ENCODE results near the gene RPL12.

The RPL12 gene

DNA sequence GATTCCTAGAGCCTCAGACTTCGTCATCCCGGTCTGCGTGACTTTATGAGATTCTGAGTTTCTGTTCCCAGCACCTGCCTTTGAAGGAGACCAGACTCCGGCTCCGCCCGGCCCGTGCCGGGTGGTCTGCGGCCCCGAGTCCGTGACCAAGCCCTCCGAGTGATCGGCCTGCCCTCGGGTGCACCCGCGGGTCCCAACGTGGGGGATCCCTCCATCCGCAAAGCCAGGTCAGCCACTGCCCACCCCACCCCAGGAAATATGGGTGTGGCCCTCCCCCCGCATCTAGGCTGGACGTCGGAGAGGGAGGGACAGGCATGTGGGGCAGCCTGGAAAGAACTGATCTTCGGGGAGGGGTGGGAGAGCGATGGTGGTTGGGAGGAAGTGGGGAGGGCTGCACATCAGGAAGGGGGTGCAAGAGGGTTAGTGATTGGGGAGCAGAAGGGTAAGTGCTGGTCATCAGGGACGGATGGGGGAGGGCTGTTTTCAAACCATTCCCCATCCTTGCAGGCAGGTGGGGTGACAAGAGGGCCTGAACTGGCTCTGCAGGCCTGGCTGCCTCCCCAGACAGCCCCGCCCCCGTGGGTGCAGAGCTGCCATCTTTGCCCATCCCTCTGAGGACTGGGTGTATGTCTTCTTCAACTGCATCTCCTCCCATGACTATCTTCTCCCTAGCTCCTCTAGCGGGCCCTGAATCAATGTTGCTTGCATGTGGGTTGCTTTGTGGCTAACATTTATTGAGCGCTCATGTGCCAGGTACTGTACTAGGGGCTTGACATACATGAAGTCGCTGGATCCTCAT is 851 bp upstream of the RPL12 start:
- peak overlapping the region; percentile 79 to 92 (median 87) for H3K4me3 ChIP-seq (ENCODE audit: low read depth in 1 of 5, low read length in 5 of 5)
- H3K27ac ChIP-seq (ENCODE audit: low read depth, low read length): peak overlapping the region; percentile 92
- H3K4me1 ChIP-seq (ENCODE audit: control insufficient read depth in 5 of 5, insufficient read depth in 5 of 5, low read length in 5 of 5): peaks cover 8 to 62% (median 40%) of the 10 kb centered on the region in 5 donors
- H3K27me3 ChIP-seq (ENCODE audit: control insufficient read depth in 5 of 5, insufficient read depth in 4 of 5, low read length in 5 of 5): no peaks in the 10 kb centered on the region
- no peaks in the 10 kb centered on the region for H3K9me3 ChIP-seq (ENCODE audit: control insufficient read depth in 5 of 5, low read length in 5 of 5)
- H3K36me3 ChIP-seq (ENCODE audit: control insufficient read depth in 5 of 5, insufficient read depth in 5 of 5, low read length in 5 of 5): peaks cover 4 to 45% (median 33%) of the 10 kb centered on the region in 5 donors
- H3K9ac ChIP-seq (ENCODE audit: low read length in 5 of 5): peak overlapping the region; percentile 78 to 95 (median 93)

DNA sequence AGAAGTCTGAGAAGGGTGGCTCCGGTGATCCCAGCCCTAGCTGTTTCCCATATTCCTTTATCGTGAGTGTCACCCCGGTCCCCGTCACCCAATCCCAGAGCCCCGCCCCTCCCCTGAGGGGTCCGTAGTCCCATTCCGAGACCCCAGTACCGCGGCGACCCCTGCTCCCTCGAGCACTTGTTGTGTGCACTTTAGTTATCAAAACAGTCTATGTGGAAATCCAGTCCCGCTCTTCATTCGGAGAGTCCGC is 327 bp upstream of the RPL12 start:
- peak overlapping the region; percentile 79 to 92 (median 87) for H3K4me3 ChIP-seq (ENCODE audit: low read depth in 1 of 5, low read length in 5 of 5)
- H3K36me3 ChIP-seq (ENCODE audit: control insufficient read depth in 5 of 5, insufficient read depth in 5 of 5, low read length in 5 of 5): peaks cover 8 to 48% (median 36%) of the 10 kb centered on the region in 5 donors
- peaks cover 8 to 62% (median 40%) of the 10 kb centered on the region in 5 donors for H3K4me1 ChIP-seq (ENCODE audit: control insufficient read depth in 5 of 5, insufficient read depth in 5 of 5, low read length in 5 of 5)
- H3K27ac ChIP-seq (ENCODE audit: low read depth, low read length): peak overlapping the region; percentile 92
- no peaks in the 10 kb centered on the region for H3K9me3 ChIP-seq (ENCODE audit: control insufficient read depth in 5 of 5, low read length in 5 of 5)
- H3K9ac ChIP-seq (ENCODE audit: low read length in 5 of 5): peak overlapping the region; percentile 78 to 95 (median 93)
- no peaks in the 10 kb centered on the region for H3K27me3 ChIP-seq (ENCODE audit: control insufficient read depth in 5 of 5, insufficient read depth in 4 of 5, low read length in 5 of 5)

DNA sequence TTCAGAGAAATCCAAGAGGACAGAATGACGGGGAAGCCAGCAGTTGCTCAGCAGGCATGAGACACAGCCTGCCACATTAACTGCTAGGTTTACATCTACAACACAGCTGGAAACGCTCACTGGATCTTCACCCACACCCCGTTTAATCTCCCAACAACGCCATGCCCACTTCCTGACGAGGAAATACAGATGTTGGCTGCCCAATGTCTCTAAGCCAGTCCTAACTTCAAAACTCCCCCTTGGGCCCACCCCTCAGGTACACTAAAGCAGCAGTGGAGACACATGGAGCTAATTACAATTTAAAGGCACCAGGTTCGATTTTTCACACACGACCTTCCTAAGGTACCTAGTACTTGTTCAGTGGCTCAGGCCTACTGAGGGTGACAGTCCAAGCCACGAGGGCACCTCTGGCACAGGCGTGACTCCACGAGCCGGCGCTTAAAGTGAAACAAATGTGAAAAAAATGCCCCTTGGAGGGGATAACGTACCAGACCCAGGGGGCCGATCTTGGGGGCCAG is 904 bp downstream of the RPL12 start:
- H3K27ac ChIP-seq (ENCODE audit: low read depth, low read length): peak overlapping the region; percentile 92
- peak overlapping the region; percentile 79 to 98 (median 93) for H3K9ac ChIP-seq (ENCODE audit: low read length in 5 of 5)
- H3K9me3 ChIP-seq (ENCODE audit: control insufficient read depth in 5 of 5, low read length in 5 of 5): no peaks in the 10 kb centered on the region
- no peaks in the 10 kb centered on the region for H3K27me3 ChIP-seq (ENCODE audit: control insufficient read depth in 5 of 5, insufficient read depth in 4 of 5, low read length in 5 of 5)
- H3K36me3 ChIP-seq (ENCODE audit: control insufficient read depth in 5 of 5, insufficient read depth in 5 of 5, low read length in 5 of 5): peaks cover 10 to 55% (median 48%) of the 10 kb centered on the region in 5 donors
- peak overlapping the region; percentile 48 to 92 (median 87) for H3K4me3 ChIP-seq (ENCODE audit: low read depth in 1 of 5, low read length in 5 of 5)
- peaks cover 8 to 57% (median 42%) of the 10 kb centered on the region in 5 donors for H3K4me1 ChIP-seq (ENCODE audit: control insufficient read depth in 5 of 5, insufficient read depth in 5 of 5, low read length in 5 of 5)

DNA sequence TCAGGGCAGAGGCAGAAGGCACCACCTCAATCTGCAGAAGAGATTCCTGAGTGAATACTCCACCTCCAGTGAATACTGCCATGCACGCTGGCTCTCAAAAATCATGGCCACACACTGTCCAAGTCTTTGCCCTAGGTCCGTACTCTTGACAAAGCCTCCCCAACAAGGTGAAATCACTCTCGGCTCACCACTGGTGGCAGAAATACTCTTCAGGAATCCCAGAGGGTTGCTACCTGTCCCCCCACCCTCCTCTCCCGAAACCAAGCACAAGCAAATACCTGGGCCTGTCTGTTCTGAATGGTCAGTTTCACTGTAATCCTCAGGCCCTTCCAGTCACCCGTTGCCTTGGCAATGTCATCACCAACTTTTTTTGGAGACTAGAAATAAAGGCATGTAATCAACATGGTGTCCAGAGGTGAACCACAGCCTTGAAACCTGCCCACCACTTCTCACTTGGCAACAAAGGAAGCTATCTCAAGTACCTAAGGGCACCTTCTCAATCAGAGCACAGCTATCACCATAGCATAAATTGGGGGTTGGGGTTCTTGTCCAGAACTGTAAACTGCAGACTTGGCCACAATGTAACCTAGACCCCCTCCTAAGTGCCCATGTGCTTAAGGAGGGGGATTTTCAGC is 1.8 kb downstream of the RPL12 start:
- Histone ChIP-seq H3K36me3 (ENCODE audit: control insufficient read depth in 5 of 5, insufficient read depth in 5 of 5, low read length in 5 of 5) (peaks cover 10 to 57% (median 54%) of the 10 kb centered on the region in 5 donors), H3K27ac (ENCODE audit: low read depth, low read length) (peak overlapping the region; percentile 92), H3K9ac (ENCODE audit: low read length in 5 of 5) (peak overlapping the region; percentile 79 to 98 (median 93)), H3K4me3 (ENCODE audit: low read depth in 1 of 5, low read length in 5 of 5) (peak overlapping the region; percentile 48 to 92 (median 87)), H3K27me3 (ENCODE audit: control insufficient read depth in 5 of 5, insufficient read depth in 4 of 5, low read length in 5 of 5) (no peaks in the 10 kb centered on the region), H3K4me1 (ENCODE audit: control insufficient read depth in 5 of 5, insufficient read depth in 5 of 5, low read length in 5 of 5) (peaks cover 8 to 51% (median 42%) of the 10 kb centered on the region in 5 donors), H3K9me3 (ENCODE audit: control insufficient read depth in 5 of 5, low read length in 5 of 5) (peaks cover 0 to 6% (median 5%) of the 10 kb centered on the region in 5 donors)

DNA sequence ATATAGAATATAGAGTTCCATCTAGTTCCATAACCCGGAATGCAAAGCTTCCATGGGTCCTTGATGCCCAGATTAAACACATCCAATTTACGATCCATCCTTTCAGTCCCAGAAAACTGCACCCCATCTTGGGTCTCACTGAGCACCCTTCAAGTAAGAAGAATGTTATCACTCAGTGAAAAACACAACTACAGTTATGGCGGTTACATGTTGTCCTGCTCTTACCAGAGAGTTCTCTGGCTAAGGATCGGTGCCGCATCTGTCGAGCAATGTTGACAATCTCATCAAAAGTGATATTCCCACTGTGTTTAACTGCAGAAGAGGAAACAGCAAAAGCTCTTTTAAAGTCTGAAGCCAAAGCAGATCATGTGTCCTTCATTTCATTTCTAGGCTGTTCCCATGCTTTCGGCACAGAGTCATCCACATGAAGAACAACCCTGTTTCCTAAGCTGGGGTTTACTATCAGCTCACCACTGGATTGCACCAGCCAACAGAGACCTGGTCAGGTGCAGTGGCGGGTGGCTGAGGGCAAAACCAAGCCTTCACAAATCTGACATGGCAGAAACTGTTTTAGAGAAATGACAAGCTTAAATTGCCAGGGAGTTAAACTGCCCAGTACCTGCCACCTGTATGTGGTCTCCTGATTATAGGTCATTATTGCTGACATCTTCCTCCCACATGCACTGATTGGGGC is 2.9 kb downstream of the RPL12 start:
- no peak overlapping the region for H3K9ac ChIP-seq (ENCODE audit: low read length in 5 of 5)
- H3K27me3 ChIP-seq (ENCODE audit: control insufficient read depth in 5 of 5, insufficient read depth in 4 of 5, low read length in 5 of 5): no peaks in the 10 kb centered on the region
- no peak overlapping the region for H3K4me3 ChIP-seq (ENCODE audit: low read depth in 1 of 5, low read length in 5 of 5)
- H3K4me1 ChIP-seq (ENCODE audit: control insufficient read depth in 5 of 5, insufficient read depth in 5 of 5, low read length in 5 of 5): peaks cover 8 to 50% (median 42%) of the 10 kb centered on the region in 5 donors
- peak overlapping the region; percentile 92 for H3K27ac ChIP-seq (ENCODE audit: low read depth, low read length)
- peaks cover 0 to 13% (median 10%) of the 10 kb centered on the region in 5 donors for H3K9me3 ChIP-seq (ENCODE audit: control insufficient read depth in 5 of 5, low read length in 5 of 5)
- H3K36me3 ChIP-seq (ENCODE audit: control insufficient read depth in 5 of 5, insufficient read depth in 5 of 5, low read length in 5 of 5): peaks cover 10 to 61% (median 58%) of the 10 kb centered on the region in 5 donors

DNA sequence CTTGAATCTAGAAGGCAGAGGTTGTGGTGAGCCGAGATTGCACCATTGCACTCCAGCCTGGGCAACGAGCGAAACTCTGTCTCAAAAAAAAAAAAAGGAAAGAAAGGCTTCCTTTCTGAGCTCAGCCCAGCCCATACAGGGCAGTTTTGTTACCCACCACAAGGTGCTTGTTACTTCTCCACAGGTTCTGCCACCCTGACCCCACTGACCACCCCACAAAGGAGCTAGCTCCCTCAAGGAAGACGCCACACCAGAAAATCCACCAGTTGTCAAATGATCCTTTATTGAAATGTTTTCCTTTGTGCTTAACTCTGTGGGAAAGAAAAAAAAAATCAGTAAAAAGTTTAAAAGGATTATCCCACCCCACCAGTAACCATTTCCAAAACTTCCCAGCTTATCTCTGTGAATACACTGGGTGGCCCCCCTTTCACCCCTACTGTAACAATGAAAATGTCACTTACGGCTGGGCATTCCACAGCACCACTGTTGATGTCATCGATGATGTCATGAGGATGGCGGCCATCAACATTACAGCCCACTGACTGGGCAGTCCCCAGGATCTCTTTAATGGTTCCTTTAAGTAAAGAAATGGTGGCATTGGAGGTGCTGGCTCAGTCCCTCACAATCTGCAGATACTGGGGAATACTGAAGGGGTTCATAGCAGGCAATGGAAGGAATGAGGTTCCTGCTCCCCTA is 3.6 kb downstream of the RPL12 start:
- no peak overlapping the region for H3K27ac ChIP-seq (ENCODE audit: low read depth, low read length)
- peaks cover 10 to 68% (median 62%) of the 10 kb centered on the region in 5 donors for H3K36me3 ChIP-seq (ENCODE audit: control insufficient read depth in 5 of 5, insufficient read depth in 5 of 5, low read length in 5 of 5)
- peaks cover 0 to 13% (median 10%) of the 10 kb centered on the region in 5 donors for H3K9me3 ChIP-seq (ENCODE audit: control insufficient read depth in 5 of 5, low read length in 5 of 5)
- peaks cover 8 to 43% (median 40%) of the 10 kb centered on the region in 5 donors for H3K4me1 ChIP-seq (ENCODE audit: control insufficient read depth in 5 of 5, insufficient read depth in 5 of 5, low read length in 5 of 5)
- no peak overlapping the region for H3K9ac ChIP-seq (ENCODE audit: low read length in 5 of 5)
- H3K4me3 ChIP-seq (ENCODE audit: low read depth in 1 of 5, low read length in 5 of 5): no peak overlapping the region
- H3K27me3 ChIP-seq (ENCODE audit: control insufficient read depth in 5 of 5, insufficient read depth in 4 of 5, low read length in 5 of 5): no peaks in the 10 kb centered on the region

DNA sequence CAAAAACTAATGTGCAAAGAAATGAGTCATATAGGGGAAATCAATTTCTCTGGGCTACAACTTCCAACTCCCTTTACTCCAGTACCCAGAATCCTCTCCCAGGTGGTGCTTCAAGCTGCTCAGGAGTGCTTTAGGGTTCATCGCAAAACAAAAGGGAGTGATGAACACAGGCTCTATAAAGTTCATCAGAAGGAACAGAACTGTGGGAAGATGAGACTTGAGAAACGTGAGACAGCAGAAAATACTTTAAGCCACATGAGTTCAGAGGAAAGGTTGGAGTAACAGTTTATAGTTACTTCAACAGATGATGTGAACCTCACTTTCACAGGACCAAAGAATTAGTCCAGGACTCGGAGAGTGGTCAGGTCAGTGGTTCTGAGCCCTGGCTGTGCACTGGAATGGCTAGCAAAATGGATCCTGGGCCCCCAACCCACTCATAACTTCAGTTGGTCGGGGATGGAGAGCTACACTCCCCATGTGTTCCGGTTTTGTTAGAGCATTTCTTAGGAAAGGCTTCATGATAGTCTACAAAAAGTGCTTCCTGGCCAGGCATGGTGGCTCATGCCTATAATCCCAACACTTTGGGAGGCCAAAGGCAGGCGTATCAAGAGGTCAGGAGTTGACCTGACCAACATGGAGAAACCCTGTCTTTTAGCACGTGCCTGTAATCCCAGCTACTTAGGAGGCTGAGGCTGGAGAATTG is 4.3 kb downstream of the RPL12 start:
- Histone ChIP-seq H3K4me3 (ENCODE audit: low read depth in 1 of 5, low read length in 5 of 5) (no peak overlapping the region), H3K27ac (ENCODE audit: low read depth, low read length) (no peak overlapping the region), H3K27me3 (ENCODE audit: control insufficient read depth in 5 of 5, insufficient read depth in 4 of 5, low read length in 5 of 5) (no peaks in the 10 kb centered on the region), H3K4me1 (ENCODE audit: control insufficient read depth in 5 of 5, insufficient read depth in 5 of 5, low read length in 5 of 5) (peaks cover 8 to 36% (median 33%) of the 10 kb centered on the region in 5 donors), H3K36me3 (ENCODE audit: control insufficient read depth in 5 of 5, insufficient read depth in 5 of 5, low read length in 5 of 5) (peaks cover 10 to 71% (median 65%) of the 10 kb centered on the region in 5 donors), H3K9ac (ENCODE audit: low read length in 5 of 5) (no peak overlapping the region), H3K9me3 (ENCODE audit: control insufficient read depth in 5 of 5, low read length in 5 of 5) (peaks cover 0 to 13% (median 10%) of the 10 kb centered on the region in 5 donors)

DNA sequence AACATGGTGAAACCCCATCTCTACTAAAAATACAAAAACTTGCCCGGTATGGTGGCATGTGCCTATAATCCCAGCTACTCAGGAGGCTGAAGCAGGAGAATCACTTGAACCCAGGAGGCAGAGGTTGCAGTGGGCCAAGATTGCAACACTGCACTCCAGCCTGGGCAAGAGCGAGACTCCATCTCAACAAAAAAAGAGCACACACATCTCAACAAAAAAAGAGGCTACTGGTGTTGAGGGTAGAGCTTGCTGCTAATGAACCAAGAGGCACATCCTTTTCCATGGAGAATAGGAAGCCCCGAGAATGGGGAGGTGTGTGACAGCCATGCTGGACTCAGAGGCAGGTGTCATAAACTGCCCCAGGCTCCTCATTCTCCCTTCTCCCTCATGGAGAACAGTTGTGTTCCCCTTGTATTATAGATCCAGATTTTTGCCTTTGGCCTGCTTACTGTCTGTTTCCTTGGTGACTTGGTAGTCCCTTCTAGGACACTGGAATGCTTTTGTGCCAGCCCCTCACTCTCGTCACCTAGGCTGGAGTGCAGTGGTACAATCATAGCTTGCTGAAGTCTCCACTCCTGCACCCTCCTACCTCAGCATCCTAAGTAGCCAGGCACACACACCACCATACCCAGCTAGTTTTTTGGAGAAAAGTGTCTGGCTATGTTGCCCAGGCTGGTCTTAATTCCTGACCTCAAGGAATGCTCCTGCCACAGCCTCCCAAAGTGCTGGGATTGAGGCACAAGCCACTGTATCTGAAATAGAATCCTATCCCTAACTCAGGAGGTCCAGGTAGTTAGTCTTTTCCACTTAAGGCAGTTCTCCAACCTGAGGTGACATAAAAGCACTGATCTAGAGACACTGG is 5.1 kb downstream of the RPL12 start:
- no peaks in the 10 kb centered on the region for H3K27me3 ChIP-seq (ENCODE audit: control insufficient read depth in 5 of 5, insufficient read depth in 4 of 5, low read length in 5 of 5)
- no peak overlapping the region for H3K9ac ChIP-seq (ENCODE audit: low read length in 5 of 5)
- H3K27ac ChIP-seq (ENCODE audit: low read depth, low read length): no peak overlapping the region
- H3K9me3 ChIP-seq (ENCODE audit: control insufficient read depth in 5 of 5, low read length in 5 of 5): peaks cover 0 to 13% (median 10%) of the 10 kb centered on the region in 5 donors
- H3K4me1 ChIP-seq (ENCODE audit: control insufficient read depth in 5 of 5, insufficient read depth in 5 of 5, low read length in 5 of 5): peaks cover 8 to 32% (median 29%) of the 10 kb centered on the region in 5 donors
- no peak overlapping the region for H3K4me3 ChIP-seq (ENCODE audit: low read depth in 1 of 5, low read length in 5 of 5)
- peaks cover 10 to 75% (median 68%) of the 10 kb centered on the region in 5 donors for H3K36me3 ChIP-seq (ENCODE audit: control insufficient read depth in 5 of 5, insufficient read depth in 5 of 5, low read length in 5 of 5)
